OCI-LY3 (cell line): ENCODE data around the gene CAMSAP2.

Source experiments
- H2AFZ ChIP-seq: fragments of 200-600, 300-600 bp; shearing (Covaris generic); 2 replicates; pipeline ENCODE4 v1.6.0; 2014; ENCODE audit warnings: antibody characterized with exemption, low read depth, low read length
- H3K27ac ChIP-seq: fragments of 200-600, 300-600 bp; sonication (generic); 2 replicates; pipeline ENCODE4 v1.5.1; 2014; ENCODE audit warnings: mild to moderate bottlenecking, low read length, moderate library complexity, mixed read lengths
- H3K27me3 ChIP-seq: fragments of 200-600, 300-600 bp; sonication (generic); 2 replicates; pipeline ENCODE4 v1.6.1; 2014; ENCODE audit warnings: low read depth, low read length, mixed read lengths
- H3K36me3 ChIP-seq: fragments of 200-600, 300-600 bp; sonication (generic); replicated peaks from 2 replicates; pipeline ENCODE3; 2014; ENCODE audit warnings: low read depth, low read length, mixed read lengths
- H3K4me1 ChIP-seq: fragments of 300-600, 200-600 bp; sonication (generic); 2 replicates; pipeline ENCODE4 v1.6.1; 2014; ENCODE audit warnings: low read length, mixed read lengths
- H3K4me2 ChIP-seq: fragments of 200-600, 300-600 bp; sonication (generic); 2 replicates; pipeline ENCODE4 v1.6.1; 2014; ENCODE audit warnings: low read length, mixed read lengths
- H3K4me3 ChIP-seq: fragments of 300-600, 200-600 bp; sonication (generic); 2 replicates; pipeline ENCODE4 v1.5.1; 2014; ENCODE audit warnings: antibody characterized with exemption, mild to moderate bottlenecking, low read length, moderate library complexity
- H3K79me2 ChIP-seq: fragments of 300-600, 200-600 bp; shearing (Covaris generic); 2 replicates; pipeline ENCODE4 v1.6.1; 2014; ENCODE audit warnings: mild to moderate bottlenecking, low read length, mixed read lengths
- H3K9ac ChIP-seq: fragments of 300-600, 200-600 bp; shearing (Covaris generic); 2 replicates; pipeline ENCODE4 v1.6.0; 2014; ENCODE audit warnings: mild to moderate bottlenecking, low read length, moderate library complexity
- H3K9me3 ChIP-seq: fragments of 200-600, 300-600 bp; shearing (Covaris generic); 2 replicates; pipeline ENCODE4 v1.6.1; 2014; ENCODE audit warnings: low read length, mixed read lengths; ENCODE audit not compliant: insufficient read depth
- H4K20me1 ChIP-seq: fragments of 200-600, 300-600 bp; sonication (generic); 2 replicates; pipeline ENCODE4 v1.6.1; 2016; ENCODE audit warnings: low read length, mixed read lengths; ENCODE audit not compliant: insufficient read depth
- CTCF ChIP-seq: fragments of 200-600, 300-600 bp; sonication (generic); IDR thresholded peaks from 2 replicates; pipeline ENCODE4 v1.5.1; 2014; ENCODE audit warnings: antibody characterized with exemption, low read length, low read depth
- EZH2phosphoT487 ChIP-seq: fragments of 200-600 bp; shearing (Covaris generic); IDR thresholded peaks from 2 replicates; pipeline ENCODE4 v1.6.1; 2018; ENCODE audit warnings: antibody characterized with exemption, mixed run types, low read depth

CAMSAP2 gene

GRCh38 chr1:200738327-200738948 lies at the start of gene CAMSAP2:
CAMSAP2 (plus strand) TSS chr1:200738893; CDS start chr1:200739828, 935 bp downstream.
- peaks cover 7% of the 10 kb centered on the region; the same call in 1 of the 2 replicates for H4K20me1 ChIP-seq
- peak within 1 kb of the TSS; percentile 99 for H2AFZ ChIP-seq
- peak within 1 kb of the TSS; percentile 45 for H3K27ac ChIP-seq
- peaks cover 32% of the 10 kb centered on the region for H3K4me1 ChIP-seq
- TF ChIP-seq EZH2phosphoT487 (no peak), CTCF (no peak)
- H3K4me2 ChIP-seq: peak within 1 kb of the TSS; percentile 96
- H3K4me3 ChIP-seq: peak within 1 kb of the TSS; percentile 90
- H3K9ac ChIP-seq: peak within 1 kb of the TSS; percentile 82
- no peaks in the 10 kb centered on the region for H3K36me3 ChIP-seq
- H3K9me3 ChIP-seq: no peaks in the 10 kb centered on the region
- H3K79me2 ChIP-seq: peaks cover 24% of the 10 kb centered on the region
- H3K27me3 ChIP-seq: no peaks in the 10 kb centered on the region

GRCh38 chr1:200692316-200692715 lies 46.4 kb upstream of the CAMSAP2 start:
- H4K20me1 ChIP-seq: no peaks in the 10 kb centered on the region
- no peak overlapping the region for H3K4me3 ChIP-seq
- no peaks in the 10 kb centered on the region for H3K36me3 ChIP-seq
- no peak overlapping the region for H3K9ac ChIP-seq
- H3K79me2 ChIP-seq: no peaks in the 10 kb centered on the region
- no peak overlapping the region for H2AFZ ChIP-seq
- no peak overlapping the region for H3K27ac ChIP-seq
- 0 out of 2 replicates have a peak, but pooled peaks cover 5% of the 10 kb centered on the region for H3K9me3 ChIP-seq
- H3K4me2 ChIP-seq: no peak overlapping the region
- no peaks in the 10 kb centered on the region for H3K27me3 ChIP-seq
- H3K4me1 ChIP-seq: no peaks in the 10 kb centered on the region
- TF ChIP-seq EZH2phosphoT487: no peak
- no peak for TF ChIP-seq CTCF

GRCh38 chr1:200693327-200693726 lies 45.4 kb upstream of the CAMSAP2 start:
- TF ChIP-seq EZH2phosphoT487: no peak
- no peak for TF ChIP-seq CTCF
- no peak overlapping the region for H3K4me3 ChIP-seq
- H3K27me3 ChIP-seq: no peaks in the 10 kb centered on the region
- H4K20me1 ChIP-seq: no peaks in the 10 kb centered on the region
- no peaks in the 10 kb centered on the region for H3K36me3 ChIP-seq
- H3K27ac ChIP-seq: no peak overlapping the region
- no peak overlapping the region for H2AFZ ChIP-seq
- 0 out of 2 replicates have a peak, but pooled peaks cover 5% of the 10 kb centered on the region for H3K9me3 ChIP-seq
- H3K4me1 ChIP-seq: no peaks in the 10 kb centered on the region
- H3K79me2 ChIP-seq: no peaks in the 10 kb centered on the region
- H3K9ac ChIP-seq: no peak overlapping the region
- no peak overlapping the region for H3K4me2 ChIP-seq

- no peak overlapping the region for H2AFZ ChIP-seq
- H3K9me3 ChIP-seq: 0 out of 2 replicates have a peak, but pooled peaks cover 5% of the 10 kb centered on the region
- H3K79me2 ChIP-seq: no peaks in the 10 kb centered on the region
- H3K9ac ChIP-seq: no peak overlapping the region
- no peak overlapping the region for H3K27ac ChIP-seq
- no peak for TF ChIP-seq EZH2phosphoT487
- TF ChIP-seq CTCF: no peak
- no peaks in the 10 kb centered on the region for H3K36me3 ChIP-seq
- no peaks in the 10 kb centered on the region for H4K20me1 ChIP-seq
- H3K4me1 ChIP-seq: no peaks in the 10 kb centered on the region
- H3K4me2 ChIP-seq: no peak overlapping the region
- no peak overlapping the region for H3K4me3 ChIP-seq
- H3K27me3 ChIP-seq: no peaks in the 10 kb centered on the region
Observed at GRCh38 chr1:200694738-200695137, 44.0 kb upstream of the CAMSAP2 start.
